GM23248 (cell line): ENCODE data around the gene BMP3. TPM values are rescaled to one million over a fixed set of nuclear protein-coding genes. Genes with fewer than 3 reads are reported as not detected.

Experiments used
- DNase-seq: peaks from one replicate; pipeline ENCODE4 v3.0.0-alpha.2; 2015
- H2AFZ ChIP-seq: fragments of 200-600 bp; sonication (generic); 2 replicates; pipeline ENCODE4 v1.6.1; 2016; ENCODE audit warnings: antibody characterized with exemption
- H3F3A ChIP-seq: fragments of 200-600 bp; sonication (generic); 2 replicates; pipeline ENCODE4 v1.6.1; 2016; ENCODE audit warnings: mild to moderate bottlenecking, antibody characterized with exemption, mixed run types; ENCODE audit not compliant: insufficient read depth
- H3K27ac ChIP-seq: fragments of 200-600 bp; sonication (generic); 2 replicates; pipeline ENCODE4 v1.5.1; 2016; ENCODE audit warnings: mild to moderate bottlenecking
- H3K27me3 ChIP-seq: fragments of 200-600 bp; sonication (generic); replicated peaks from 2 replicates; pipeline ENCODE4 v1.6.1; 2016; ENCODE audit warnings: mild to moderate bottlenecking; ENCODE audit not compliant: insufficient read depth
- H3K36me3 ChIP-seq: fragments of 200-600 bp; sonication (generic); 2 replicates; pipeline ENCODE4 v1.6.1; 2016; ENCODE audit warnings: low read depth, mild to moderate bottlenecking
- H3K4me1 ChIP-seq: fragments of 200-600 bp; sonication (generic); 2 replicates; pipeline ENCODE4 v1.6.1; 2016; ENCODE audit warnings: mild to moderate bottlenecking; ENCODE audit not compliant: insufficient read depth
- H3K4me2 ChIP-seq: fragments of 200-600 bp; sonication (generic); one replicate; pipeline ENCODE4 v1.6.1; 2016; ENCODE audit warnings: mild to moderate bottlenecking; ENCODE audit not compliant: unreplicated experiment
- H3K4me3 ChIP-seq: fragments of 200-600 bp; sonication (generic); 2 replicates; pipeline ENCODE4 v1.5.1; 2016; ENCODE audit warnings: mild to moderate bottlenecking
- H3K79me2 ChIP-seq: fragments of 200-600 bp; sonication (generic); 2 replicates; pipeline ENCODE4 v1.6.1; 2016; ENCODE audit warnings: mild to moderate bottlenecking; ENCODE audit not compliant: insufficient read depth
- H3K9ac ChIP-seq: fragments of 200-600 bp; sonication (generic); 2 replicates; pipeline ENCODE4 v1.6.1; 2016; ENCODE audit warnings: mild to moderate bottlenecking
- H3K9me2 ChIP-seq: fragments of 200-600 bp; sonication (generic); 2 replicates; pipeline ENCODE4 v1.6.1; 2016; ENCODE audit warnings: mixed run types, mild to moderate bottlenecking, moderate library complexity; ENCODE audit not compliant: insufficient read depth
- H3K9me3 ChIP-seq: fragments of 200-600 bp; sonication (generic); one replicate; pipeline ENCODE4 v1.6.1; 2017; ENCODE audit warnings: low read depth
- H4K20me1 ChIP-seq: fragments of 200-600 bp; sonication (generic); 2 replicates; pipeline ENCODE4 v1.6.0; 2016; ENCODE audit not compliant: insufficient read depth
- EZH2 ChIP-seq: fragments of 200-600 bp; sonication (generic); IDR thresholded peaks from 2 replicates; pipeline ENCODE4 v1.6.1; 2018; ENCODE audit warnings: antibody characterized with exemption, mild to moderate bottlenecking; ENCODE audit not compliant: insufficient read depth, poor library complexity, severe bottlenecking
- EZH2phosphoT487 ChIP-seq: fragments of 200-600 bp; sonication (generic); IDR thresholded peaks from 2 replicates; pipeline ENCODE4 v1.6.1; 2018; ENCODE audit warnings: antibody characterized with exemption, moderate library complexity, mild to moderate bottlenecking, low read depth; ENCODE audit not compliant: insufficient read depth
- WGBS, 2 experiments: methylation state at CpG; one replicate each; pipeline ENCODE4 v1.1.6; 2015 to 2017; ENCODE audit warnings: low lambda C conversion rate in 2 of 2, low coverage in 1 of 2; ENCODE audit errors: missing lambda C conversion rate in 2 of 2; 5-methylcytosine and 5-hydroxymethylcytosine counted together
- in situ Hi-C: fragments of 300-500 bp; cut with MboI; formaldehyde crosslinking; loops from 2 replicates; pipeline ENCODE4 v1.15.0; 2020
- polyA plus RNA-seq: library from polyadenylated mRNA; unstranded; fragments of >200 nt; fragmentation: Nextera tagmentation; extraction: Ambion mirVana; gene quantifications from 2 replicates; pipeline ENCODE4 v1.2.1, GENCODE V29; 2016
- total RNA-seq: library from RNA; depleted of rRNA; stranded (reverse); fragments of >200 nt; shearing (Covaris generic); gene quantifications from 2 replicates; pipeline ENCODE4 v1.2.3, GENCODE V29; 2014; rRNA removed

Gene BMP3, protein sequence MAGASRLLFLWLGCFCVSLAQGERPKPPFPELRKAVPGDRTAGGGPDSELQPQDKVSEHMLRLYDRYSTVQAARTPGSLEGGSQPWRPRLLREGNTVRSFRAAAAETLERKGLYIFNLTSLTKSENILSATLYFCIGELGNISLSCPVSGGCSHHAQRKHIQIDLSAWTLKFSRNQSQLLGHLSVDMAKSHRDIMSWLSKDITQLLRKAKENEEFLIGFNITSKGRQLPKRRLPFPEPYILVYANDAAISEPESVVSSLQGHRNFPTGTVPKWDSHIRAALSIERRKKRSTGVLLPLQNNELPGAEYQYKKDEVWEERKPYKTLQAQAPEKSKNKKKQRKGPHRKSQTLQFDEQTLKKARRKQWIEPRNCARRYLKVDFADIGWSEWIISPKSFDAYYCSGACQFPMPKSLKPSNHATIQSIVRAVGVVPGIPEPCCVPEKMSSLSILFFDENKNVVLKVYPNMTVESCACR
- total RNA-seq = under 0.01 and 0.11 TPM in 2 replicates
- polyA plus RNA-seq = not detected in 2 replicates

GRCh38 chr4:81030061-81030980 is at the start of gene BMP3:
TSS of gene BMP3 (plus strand) at chr4:81030708. CDS start at chr4:81031285, 577 bp downstream.
- 2% methylated on average over 38 to 43 of the region's 43 CpGs for WGBS, 2 experiments

GRCh38 chr4:80986011-80986410 is 44.5 kb upstream of the BMP3 start:
- no peaks in the 10 kb centered on the region for H3K36me3 ChIP-seq
- H3K4me3 ChIP-seq = no peak overlapping the region
- TF ChIP-seq EZH2 (no peak), EZH2phosphoT487 (no peak)
- no peaks in the 10 kb centered on the region for H3K79me2 ChIP-seq
- H3K9me2 ChIP-seq = no peaks in the 10 kb centered on the region
- H3K4me1 ChIP-seq = no peaks in the 10 kb centered on the region
- DNase-seq = no peak
- H4K20me1 ChIP-seq = no peaks in the 10 kb centered on the region
- H3F3A ChIP-seq = no peaks in the 10 kb centered on the region
- in situ Hi-C loops = no loop called here
- no peak overlapping the region for H2AFZ ChIP-seq
- no peak overlapping the region for H3K9ac ChIP-seq
- no peaks in the 10 kb centered on the region for H3K27me3 ChIP-seq
- H3K9me3 ChIP-seq = no peaks in the 10 kb centered on the region
- H3K27ac ChIP-seq = no peak overlapping the region
- H3K4me2 ChIP-seq = no peak overlapping the region

More at GRCh38 chr4:81030061-81030980, at the start of gene BMP3:
- H3K4me2 ChIP-seq = peak within 1 kb of the TSS; percentile 89
- H3K4me3 ChIP-seq = peak within 1 kb of the TSS; percentile 71
- no peaks in the 10 kb centered on the region for H3K79me2 ChIP-seq
- DNase-seq = peak; percentile 52
- in situ Hi-C loops = no loop called here
- no peak within 1 kb of the TSS for H3K27ac ChIP-seq
- no peaks in the 10 kb centered on the region for H3K4me1 ChIP-seq
- TF ChIP-seq EZH2 (no peak), EZH2phosphoT487 (no peak)
- H2AFZ ChIP-seq = peak within 1 kb of the TSS; percentile 76
- H3K9me2 ChIP-seq = no peaks in the 10 kb centered on the region
- H3K9me3 ChIP-seq = no peaks in the 10 kb centered on the region
- no peaks in the 10 kb centered on the region for H3K36me3 ChIP-seq
- H4K20me1 ChIP-seq = no peaks in the 10 kb centered on the region
- H3K27me3 ChIP-seq = peaks cover 67% of the 10 kb centered on the region
- H3F3A ChIP-seq = no peaks in the 10 kb centered on the region
- H3K9ac ChIP-seq = no peak within 1 kb of the TSS

DNA sequence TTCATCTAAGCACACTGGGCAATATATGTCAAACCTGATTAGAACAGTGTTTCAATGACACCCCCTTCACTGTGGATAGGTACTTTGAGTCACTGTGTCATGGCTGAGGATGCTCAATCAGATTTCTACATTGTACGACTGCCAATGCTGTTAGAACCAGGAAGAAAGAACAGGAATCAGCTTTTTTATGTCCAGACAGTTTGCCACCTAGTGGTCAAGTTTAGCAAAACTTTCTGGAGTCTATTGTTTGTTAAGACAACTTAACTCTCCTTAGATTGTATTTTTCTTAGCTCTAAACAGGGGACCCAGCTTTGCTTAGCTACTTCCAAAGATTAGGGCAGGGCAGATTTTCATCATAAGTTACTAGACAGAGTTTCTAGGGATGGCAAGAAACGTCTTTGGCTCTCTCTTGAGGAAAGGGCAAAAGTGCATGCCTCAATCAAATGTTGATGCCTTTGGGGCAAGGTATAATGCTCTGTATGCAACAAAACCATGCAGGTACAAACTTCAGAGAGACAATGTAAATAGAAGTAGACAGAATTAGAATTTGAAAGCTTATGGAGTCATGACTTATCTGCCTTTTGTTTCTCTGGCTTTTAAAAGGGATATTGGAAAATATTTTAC is 40.5 kb upstream of the BMP3 start:
- no peaks in the 10 kb centered on the region for H3K27me3 ChIP-seq
- no peaks in the 10 kb centered on the region for H3K9me2 ChIP-seq
- no peak overlapping the region for H3K27ac ChIP-seq
- H3K4me2 ChIP-seq = no peak overlapping the region
- TF ChIP-seq EZH2 (no peak), EZH2phosphoT487 (no peak)
- H2AFZ ChIP-seq = no peak overlapping the region
- H3K79me2 ChIP-seq = no peaks in the 10 kb centered on the region
- no peaks in the 10 kb centered on the region for H3K9me3 ChIP-seq
- in situ Hi-C loops = no loop called here
- no peaks in the 10 kb centered on the region for H3F3A ChIP-seq
- no peak overlapping the region for H3K9ac ChIP-seq
- H3K4me1 ChIP-seq = no peaks in the 10 kb centered on the region
- DNase-seq = peak; percentile 77
- 0 to 2% methylated on average over 2 of the region's 2 CpGs for WGBS, 2 experiments
- H3K4me3 ChIP-seq = no peak overlapping the region
- H4K20me1 ChIP-seq = no peaks in the 10 kb centered on the region
- H3K36me3 ChIP-seq = no peaks in the 10 kb centered on the region

DNA sequence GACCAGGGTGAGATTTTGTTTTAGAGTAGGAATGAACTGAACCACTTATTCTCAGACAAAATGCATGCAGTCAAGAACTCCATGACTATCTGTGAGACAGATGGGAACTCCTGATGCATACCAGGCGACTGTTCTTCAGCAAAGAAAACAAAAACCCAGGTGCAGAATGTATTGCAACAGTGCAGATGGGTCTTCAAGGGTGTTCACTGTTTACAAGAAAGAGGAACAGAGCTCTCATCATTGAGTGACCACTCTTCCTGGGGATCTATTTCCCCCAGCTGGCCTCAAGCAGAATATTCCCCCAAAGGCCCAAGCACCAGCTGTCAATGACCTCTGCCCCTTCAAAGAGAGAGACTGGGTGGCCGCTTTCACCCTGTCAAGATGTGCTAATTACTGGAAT is 39.7 kb upstream of the BMP3 start:
- Histone ChIP-seq H2AFZ (no peak overlapping the region), H3F3A (no peaks in the 10 kb centered on the region), H3K4me3 (no peak overlapping the region), H3K79me2 (no peaks in the 10 kb centered on the region), H4K20me1 (no peaks in the 10 kb centered on the region), H3K4me1 (no peaks in the 10 kb centered on the region), H3K27ac (no peak overlapping the region), H3K9ac (no peak overlapping the region), H3K9me3 (no peaks in the 10 kb centered on the region), H3K27me3 (no peaks in the 10 kb centered on the region), H3K4me2 (no peak overlapping the region), H3K36me3 (no peaks in the 10 kb centered on the region), H3K9me2 (no peaks in the 10 kb centered on the region)
- TF ChIP-seq EZH2phosphoT487 (no peak), EZH2 (no peak)
- in situ Hi-C loops = no loop called here
- DNase-seq = no peak
- 42 to 45% methylated on average over 2 of the region's 2 CpGs for WGBS, 2 experiments
